MM.1S (cell line): ENCODE measurements around the gene HIC1.

Source experiments
- EZH2 ChIP-seq: fragments of 300-600 bp; sonication (generic); optimal IDR thresholded peaks from 2 replicates; pipeline ENCODE3; 2017; ENCODE audit warnings: low read depth, mild to moderate bottlenecking, antibody characterized with exemption, low read length, mixed read lengths
- EZH2phosphoT487 ChIP-seq: fragments of 300-600 bp; sonication (generic); IDR thresholded peaks from 2 replicates; pipeline ENCODE4 v1.6.1; 2018; ENCODE audit warnings: antibody characterized with exemption, low read length
- TF ChIP-seq, protein P1 (sequence below): fragments of 300-600 bp; sonication (generic); IDR thresholded peaks from 2 replicates; pipeline ENCODE4 v1.5.1; 2016; ENCODE audit warnings: antibody characterized with exemption, low read length, mixed read lengths

DNA sequence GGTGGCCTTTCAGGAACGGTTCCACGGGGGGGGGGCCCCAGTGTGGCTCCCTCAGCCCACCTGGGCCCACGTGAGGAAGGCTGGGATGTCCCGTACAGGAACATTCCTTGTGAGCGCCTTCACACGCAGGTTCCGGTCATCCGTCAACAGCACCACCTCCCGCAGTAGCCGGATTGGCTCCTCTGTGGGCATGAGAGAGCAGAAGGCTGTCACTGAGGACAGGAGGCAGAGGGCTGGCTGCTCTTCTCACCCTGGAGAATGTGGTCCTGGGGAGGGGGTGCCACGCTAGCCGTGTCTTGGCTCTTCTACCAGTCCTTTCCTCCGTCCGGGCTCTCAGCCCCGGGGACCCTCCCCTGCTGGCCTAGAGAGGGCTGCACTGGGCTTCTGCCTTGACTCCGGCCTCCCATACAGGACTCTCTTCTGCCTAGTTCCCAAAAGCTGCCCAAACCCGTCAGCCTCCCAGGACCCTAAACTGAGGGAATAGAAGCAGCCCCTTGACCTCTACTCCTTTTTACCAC lies 6.6 kb downstream of the HIC1 start:
- TF ChIP-seq, protein P1, sequence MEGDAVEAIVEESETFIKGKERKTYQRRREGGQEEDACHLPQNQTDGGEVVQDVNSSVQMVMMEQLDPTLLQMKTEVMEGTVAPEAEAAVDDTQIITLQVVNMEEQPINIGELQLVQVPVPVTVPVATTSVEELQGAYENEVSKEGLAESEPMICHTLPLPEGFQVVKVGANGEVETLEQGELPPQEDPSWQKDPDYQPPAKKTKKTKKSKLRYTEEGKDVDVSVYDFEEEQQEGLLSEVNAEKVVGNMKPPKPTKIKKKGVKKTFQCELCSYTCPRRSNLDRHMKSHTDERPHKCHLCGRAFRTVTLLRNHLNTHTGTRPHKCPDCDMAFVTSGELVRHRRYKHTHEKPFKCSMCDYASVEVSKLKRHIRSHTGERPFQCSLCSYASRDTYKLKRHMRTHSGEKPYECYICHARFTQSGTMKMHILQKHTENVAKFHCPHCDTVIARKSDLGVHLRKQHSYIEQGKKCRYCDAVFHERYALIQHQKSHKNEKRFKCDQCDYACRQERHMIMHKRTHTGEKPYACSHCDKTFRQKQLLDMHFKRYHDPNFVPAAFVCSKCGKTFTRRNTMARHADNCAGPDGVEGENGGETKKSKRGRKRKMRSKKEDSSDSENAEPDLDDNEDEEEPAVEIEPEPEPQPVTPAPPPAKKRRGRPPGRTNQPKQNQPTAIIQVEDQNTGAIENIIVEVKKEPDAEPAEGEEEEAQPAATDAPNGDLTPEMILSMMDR, result no peak
- TF ChIP-seq EZH2phosphoT487 (no peak), EZH2 (no peak)
